ENCODE data around the gene DHRS3.

DHRS3 gene

DNA sequence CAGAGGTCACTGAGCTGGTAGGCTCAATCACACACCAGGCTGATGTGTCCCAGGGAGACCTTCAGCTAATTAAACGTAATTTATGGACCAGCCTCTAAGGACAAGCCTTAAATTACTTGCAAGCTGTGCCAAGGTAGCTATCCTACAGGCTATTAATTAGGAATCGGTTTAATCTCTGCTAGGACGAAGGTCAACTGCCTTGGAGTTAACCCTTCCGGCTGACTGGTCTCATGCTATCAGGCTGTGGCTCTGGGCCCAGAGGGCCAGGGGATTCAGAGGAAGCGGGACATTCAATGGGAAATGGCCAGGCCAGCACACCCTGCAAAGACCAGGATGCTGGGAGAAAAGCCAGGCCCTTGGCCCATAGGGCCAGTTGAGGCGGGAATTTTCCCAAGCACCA lies 19.0 kb downstream of the DHRS3 start:
- DNase-seq (ENCODE audit: low spot score): no peak

DNA sequence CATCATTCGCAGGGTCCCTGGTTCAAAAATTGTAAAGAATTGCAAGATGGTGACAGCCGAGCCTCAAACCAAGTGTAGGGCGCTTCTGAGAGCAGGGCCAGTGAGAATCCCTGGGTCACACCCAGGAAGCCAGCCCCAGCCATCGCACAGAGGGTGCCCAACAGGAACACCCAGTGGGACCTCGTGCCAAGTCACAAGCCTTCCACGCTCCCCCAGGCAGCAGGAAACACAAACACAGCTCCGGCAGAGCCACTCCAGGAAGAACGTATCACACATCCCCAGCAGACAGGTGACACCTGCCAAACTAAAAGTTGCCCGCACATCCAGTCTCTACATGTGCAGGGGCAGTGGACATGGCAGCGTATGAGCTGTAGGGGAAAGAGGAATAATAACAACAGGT lies 20.2 kb downstream of the DHRS3 start:
- no peak for DNase-seq (ENCODE audit: low spot score)

DNA sequence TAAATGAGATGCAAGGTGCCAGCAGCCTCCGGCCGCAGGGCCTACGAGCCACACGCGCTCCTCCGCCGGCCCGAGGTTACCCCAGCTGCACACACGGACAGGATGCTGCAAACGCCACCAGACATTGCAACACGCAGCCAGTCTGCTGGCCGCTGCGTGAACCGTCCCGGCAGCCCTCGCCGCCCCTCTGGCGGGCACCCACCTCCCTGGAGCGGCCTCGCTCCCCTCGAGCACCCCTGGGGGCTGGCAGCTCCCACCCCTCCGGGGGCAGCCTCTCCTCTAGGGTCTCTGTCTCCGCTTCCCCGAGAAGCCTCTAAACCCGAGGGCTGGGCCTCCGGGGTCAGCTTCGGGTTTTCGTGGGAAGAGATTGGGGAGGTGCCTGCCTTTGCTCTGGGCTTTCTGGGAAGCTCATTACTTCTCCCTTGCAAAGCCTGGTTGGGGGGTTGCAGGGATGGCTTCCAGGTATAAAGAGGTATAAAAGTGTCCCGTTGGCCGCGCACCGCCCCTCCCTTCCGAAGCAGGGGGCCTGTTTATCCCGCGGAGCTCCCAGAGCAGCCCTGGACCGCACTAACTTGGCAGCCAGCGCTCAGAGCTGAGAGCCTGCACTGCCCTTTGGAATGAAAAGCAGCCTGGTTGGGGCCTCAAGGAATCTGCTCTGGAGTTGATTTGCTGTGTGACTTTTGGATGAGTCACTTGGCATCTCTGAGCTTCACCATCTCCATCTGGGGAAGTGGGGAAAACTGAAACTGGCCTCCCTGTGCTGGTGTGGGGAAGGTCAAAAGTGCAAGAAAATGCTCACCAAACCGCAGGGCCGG lies 21.8 kb downstream of the DHRS3 start:
- peak; percentile 95 for DNase-seq (ENCODE audit: low spot score)

DNA sequence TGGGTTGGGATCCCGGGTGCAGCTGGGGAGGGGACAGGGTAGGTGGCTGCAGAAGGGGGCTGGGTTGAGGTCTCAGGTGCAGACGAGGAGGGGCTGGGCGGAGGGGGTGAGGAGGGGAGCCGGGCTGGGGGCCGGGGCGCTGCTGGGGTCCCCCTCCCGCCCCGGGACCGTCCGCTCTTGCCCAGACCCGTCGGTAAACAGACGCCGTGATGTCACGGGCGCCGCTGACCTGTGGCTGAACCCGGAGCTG lies 22.3 kb downstream of the DHRS3 start:
- no peak for DNase-seq (ENCODE audit: low spot score)

DNA sequence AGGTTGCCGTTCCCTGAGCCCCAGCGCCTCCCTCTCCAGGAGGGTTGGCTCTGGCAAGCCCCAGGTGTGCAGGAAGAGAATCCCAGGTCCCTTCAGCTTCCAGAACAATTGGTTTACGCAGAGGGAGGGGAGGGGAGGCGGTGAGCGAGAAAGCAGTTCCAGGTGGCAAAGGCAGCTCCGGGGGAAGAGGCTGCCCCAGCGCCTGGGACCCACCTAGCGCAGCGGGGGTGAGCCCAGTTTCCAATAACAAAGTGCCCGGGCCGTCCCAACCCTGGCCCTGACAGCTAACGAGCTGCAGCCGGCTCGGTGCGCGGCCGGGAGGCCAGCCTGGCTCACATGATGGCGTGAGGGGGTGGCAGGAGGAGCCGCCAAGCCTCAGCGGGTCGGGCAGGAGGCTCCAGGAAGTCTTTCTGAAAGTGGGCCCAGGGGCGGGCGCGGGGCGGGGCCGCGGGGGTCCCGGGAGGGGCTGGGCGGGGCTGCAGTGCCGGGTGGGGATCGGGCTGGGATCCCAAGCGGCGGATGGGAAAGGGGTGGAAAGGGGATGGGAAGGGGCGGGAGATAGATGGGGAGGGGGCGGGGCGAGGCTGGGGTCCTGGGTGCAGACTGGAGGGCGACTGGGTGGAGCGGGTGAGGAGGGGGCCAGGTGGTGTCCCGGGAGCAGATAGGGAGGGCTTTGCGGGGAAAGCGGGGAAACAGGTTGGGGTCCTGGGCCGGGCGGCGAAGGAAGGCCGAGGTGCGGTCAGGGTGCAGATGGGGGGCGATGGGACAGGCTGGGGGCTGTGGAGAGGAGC lies 22.8 kb downstream of the DHRS3 start:
- peak; percentile 93 for DNase-seq (ENCODE audit: low spot score)

DNA sequence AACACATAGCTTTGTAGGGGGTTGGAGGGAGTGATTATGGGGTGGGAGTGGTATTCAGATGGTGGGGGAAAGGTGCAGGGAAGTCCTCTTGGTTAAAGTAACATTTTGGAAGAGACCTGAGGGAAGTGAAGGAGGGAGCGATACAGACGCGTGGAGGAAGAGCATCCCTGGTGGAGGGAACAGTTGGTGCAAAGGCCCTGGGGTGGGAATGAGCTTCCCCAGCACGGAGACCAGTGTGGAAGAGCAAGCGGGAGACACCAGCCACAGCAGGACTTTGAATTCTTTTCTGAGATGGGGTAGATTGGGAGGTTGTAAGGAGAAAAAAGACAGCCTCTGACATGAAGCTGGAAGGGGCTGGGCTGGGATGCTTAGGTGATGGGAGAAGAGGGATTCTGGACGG lies 23.5 kb downstream of the DHRS3 start:
- no peak for DNase-seq (ENCODE audit: low spot score)

DNA sequence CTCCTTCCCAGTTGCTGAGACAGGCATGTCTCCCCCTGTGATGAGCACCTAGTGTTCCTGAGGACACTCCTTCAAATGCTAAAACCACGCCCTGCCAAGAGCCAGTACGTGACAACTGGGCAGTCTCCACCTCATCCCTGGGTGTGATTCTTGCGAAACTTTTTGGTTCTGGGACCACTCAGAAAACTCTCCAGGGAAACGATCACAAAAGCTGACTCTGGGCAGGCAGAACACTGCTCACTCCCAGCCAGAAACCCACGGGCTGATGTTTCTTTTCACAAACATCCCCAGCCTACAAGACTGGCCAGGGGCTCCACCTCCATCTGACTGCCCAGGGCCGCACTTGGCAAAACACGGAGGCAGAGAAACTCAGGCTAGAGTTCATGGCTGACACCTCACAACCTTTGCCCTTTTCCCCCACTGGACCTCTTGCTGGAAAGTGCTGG lies 24.4 kb downstream of the DHRS3 start:
- peak; percentile 77 for DNase-seq (ENCODE audit: low spot score)

DNA sequence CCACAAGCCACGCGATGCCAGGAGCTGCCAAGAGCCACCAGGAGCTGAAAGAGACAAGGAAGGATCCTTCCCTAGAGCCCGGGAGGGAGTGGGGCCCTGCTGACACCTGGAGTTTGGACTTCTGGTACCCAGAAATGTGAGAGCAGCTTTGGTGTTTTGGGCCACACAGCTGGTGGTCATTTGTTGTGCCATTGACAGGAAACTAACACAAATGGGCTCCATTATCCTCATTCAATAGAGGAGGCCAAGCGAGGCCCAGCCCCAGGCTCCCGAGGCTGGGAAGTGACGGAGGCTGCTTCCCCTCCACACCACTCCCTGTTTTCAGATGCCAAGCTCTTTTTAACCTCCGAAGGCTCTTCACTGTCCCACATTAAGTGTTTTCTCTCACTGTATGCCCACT lies 25.5 kb downstream of the DHRS3 start:
- DNase-seq (ENCODE audit: low spot score): no peak

DNA sequence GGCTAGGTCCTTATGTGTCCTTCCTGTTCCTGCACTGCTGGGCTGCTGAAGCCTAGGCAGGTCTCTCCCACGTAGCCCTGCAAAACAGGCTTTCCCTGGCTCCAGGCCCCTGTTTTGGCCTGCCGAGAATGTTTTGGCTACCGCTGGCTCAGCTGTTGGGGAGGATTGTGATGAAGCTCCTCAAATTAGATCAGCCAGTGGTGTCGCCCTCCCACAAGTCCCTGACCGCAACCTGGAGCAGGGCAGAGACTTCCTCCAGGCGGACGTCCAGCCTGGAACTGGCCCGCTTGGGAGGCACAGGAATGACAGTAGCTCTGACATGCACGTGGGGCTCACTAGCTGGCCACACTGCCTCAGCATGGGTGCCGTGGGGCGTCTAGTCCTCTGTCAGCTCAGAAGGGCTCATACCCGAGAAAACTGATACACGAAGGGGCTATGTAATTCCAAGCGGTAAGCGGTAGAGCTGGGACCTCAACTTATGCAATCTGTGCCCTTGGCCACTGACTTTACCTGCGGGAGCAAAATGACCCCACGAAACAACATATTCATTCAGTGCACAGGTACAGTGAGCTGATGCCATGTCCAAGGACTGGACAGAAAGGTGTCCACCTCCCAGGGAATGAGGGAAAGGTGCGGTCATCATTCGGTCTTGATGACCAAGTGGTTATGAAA lies 26.6 kb downstream of the DHRS3 start:
- DNase-seq (ENCODE audit: low spot score): peak; percentile 82

DNA sequence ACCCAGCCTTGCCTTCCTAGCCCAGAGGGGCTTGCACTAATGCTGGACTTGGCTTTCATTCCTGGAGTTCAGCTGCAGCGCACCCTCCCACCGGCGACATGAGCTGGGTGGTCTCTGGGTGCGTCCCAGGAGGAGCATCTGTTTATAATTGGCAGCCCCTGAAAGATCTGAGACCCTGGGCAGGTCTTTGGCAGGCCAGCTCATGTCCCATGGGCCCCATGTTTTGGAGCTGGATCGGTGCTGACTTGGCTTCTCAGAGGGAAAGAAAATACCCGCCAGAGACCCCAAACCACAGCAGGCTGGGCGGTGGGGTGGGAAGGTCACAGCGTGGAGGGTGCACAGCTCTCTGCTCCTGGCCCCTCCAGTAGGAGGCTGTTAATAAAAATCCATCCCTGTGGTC lies 29.3 kb downstream of the DHRS3 start:
- DNase-seq (ENCODE audit: low spot score): no peak

DNA sequence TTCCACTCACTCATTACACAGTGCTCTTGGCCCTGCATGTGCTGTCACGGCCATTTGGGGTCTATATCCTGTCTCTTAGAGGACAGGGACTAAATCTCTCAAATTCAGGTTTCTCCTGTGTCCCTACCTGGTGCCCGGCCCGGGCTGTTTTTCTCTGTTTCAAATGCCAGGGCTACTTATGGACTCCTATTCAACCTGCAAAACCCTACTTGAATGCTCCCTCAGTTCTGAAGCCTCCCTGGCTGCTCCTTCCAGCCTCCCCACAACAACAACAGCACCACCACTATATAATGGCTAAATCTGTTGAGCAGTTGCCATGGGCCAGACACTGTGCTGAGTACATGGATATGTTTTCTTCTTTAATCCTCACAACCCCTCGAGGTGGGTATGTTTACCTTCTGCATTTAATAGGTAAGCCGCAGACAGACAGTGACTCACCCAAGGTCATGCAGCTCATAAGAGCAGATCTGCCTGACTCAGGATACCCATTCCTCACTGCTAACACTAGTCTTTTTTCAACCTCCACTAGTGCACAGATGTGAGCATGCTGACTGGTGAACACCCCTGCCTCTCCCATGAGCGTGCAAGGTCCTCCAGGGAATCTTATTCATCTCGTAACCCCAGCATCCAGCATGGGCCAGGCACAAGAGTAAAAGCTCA lies 29.9 kb downstream of the DHRS3 start:
- DNase-seq (ENCODE audit: low spot score): no peak

DNA sequence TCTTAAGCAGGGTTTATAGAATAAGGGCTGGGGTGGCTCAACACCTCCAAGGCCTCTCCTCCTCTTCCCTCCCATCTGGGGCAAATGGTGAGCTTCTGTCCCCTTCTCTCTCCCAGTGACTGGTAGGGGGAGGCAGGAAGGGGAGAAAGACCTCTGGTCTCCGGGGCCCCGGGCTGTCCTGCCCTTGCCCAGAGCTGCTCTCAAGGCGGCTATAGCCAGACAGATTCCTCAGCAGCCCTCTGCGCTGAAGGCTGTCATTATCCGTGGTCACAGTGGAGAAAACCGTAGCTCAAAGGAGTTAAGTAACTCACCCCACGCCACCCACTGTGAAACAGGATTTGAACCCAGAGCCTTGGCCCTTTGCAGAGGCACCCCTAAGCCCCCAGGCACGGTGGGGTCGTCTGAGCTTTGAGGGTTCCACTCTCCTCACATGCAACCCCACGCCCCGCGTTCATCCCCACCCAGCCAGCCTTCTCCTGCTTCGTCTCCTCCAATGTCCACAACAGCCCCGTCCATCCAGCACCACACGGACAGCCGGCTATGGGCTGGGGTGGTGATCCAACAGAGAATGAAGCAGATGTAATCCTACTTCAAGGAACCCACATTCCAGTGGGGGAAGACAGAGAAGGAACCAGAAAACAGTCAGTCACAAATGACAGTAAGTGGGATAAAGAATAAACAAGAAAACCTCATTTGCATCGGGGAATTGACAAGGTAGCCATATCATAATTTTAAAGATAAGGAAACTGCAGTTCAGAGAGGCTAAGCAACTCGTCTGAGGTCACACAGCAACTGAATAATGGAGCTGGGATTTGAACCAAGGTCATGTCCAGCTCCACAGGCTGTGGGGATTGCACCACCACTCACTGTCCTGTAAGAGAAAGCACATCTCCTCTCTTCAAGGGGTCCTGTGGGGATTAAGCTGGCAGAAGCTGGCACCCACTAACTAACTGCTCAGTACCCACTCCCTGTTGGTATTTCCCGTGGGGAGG lies 31.8 kb downstream of the DHRS3 start:
- DNase-seq (ENCODE audit: low spot score): no peak

DNA sequence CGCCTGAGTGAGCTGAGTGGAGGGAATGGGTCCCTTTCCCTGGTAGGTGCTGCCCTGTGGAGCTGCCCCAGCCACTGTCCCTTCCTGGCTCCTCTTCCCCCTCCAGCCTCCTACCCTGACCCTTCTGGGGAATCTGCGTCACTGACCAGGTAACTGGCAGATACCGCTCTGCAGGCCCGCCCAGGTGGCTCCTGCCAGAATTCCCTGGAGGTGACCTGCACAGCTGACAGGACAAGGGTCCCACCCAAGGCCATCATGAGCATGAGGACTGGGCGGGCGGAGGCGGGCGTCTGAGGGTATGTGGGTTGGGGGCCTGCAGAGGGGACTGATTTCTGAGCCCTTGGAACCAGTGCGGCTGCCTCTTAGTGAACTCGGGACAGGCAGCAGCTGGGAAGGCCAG lies 32.5 kb downstream of the DHRS3 start:
- no peak for DNase-seq (ENCODE audit: low spot score)

DNA sequence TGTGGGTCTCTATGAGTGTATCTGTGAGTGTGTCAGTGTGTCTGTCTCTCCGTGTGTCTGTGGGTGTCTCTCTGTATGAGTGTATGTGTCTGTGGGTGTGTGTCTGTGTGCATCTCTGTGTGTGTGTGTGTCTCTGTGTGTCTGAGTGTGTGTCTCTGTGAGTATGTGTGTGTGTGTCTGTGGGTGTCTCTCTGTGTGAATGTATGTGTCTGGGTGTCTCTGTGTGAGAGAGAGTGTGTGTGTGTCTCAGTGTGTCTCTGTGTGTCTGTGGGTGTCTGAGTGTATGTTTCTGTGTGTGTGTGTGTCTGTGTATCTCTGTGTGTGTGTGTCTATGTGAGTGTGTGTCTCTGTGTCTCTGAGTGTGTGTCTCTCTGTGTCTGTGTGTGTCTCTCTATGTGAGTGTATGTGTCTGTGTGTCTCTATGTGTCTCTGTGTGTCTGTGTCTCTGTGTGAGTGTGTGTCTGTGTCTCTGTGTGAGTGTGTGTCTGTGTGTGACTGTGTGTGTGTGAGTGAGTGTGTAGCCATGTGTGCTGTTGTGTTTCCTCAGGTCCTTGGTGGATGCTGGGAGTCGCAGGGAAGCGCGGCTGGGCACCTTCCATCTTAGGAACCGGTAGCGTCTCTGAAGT lies 33.0 kb downstream of the DHRS3 start:
- no peak for DNase-seq (ENCODE audit: low spot score)

DNA sequence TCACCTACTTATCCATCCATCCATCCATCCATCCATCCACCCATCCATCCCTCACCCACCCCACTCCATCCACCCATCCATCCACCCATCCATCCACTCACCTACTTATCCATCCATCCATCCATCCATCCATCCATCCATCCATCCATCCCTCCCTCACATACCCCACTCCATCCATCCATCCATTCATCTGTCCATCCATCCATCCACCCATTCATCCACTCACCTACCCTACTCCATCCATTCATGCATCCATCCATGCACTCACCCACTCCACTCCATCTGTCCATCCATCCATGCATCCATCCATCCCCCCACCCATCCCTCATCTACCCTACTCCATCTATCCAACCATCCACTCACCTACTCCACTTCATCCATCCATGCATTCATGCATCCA lies 34.5 kb downstream of the DHRS3 start:
- no peak for DNase-seq (ENCODE audit: low spot score)

DNA sequence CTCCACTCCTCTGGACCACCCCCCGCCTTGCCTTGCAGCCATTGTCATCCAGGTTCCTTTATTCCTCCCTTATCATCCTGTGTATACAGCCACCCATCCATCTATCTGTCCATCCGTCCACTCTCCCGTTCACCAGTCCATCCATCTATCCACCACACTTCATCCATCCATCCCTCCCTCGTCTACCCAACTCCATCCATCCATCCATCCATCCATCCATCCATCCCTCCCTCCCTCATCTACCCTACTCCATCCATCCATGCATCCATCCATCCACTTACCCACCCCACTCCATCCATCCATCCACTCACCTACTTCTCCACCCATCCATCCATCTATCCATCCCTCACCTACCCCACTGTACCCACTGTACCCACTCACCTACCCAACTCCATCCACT lies 35.4 kb downstream of the DHRS3 start:
- no peak for DNase-seq (ENCODE audit: low spot score)

DNA sequence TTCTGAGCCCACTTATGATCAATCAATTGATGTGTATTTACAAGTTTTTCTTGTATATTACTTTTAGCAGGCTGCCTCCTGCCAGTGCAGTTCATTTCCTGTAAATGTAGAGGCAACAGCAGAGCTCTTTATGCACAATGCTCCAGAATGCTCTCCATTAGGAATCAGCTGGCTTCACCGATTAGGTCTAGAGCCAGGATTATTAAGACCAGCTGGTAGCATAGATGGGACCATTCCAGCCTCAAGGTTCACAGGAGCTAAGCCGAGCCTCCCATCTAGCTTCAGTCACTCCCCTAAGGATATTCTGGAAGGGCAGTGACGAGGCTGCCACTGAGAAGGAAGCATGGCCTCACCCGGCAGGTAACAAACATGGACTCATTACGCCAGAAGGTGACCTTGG lies 36.8 kb downstream of the DHRS3 start:
- no peak for DNase-seq (ENCODE audit: low spot score)

DNA sequence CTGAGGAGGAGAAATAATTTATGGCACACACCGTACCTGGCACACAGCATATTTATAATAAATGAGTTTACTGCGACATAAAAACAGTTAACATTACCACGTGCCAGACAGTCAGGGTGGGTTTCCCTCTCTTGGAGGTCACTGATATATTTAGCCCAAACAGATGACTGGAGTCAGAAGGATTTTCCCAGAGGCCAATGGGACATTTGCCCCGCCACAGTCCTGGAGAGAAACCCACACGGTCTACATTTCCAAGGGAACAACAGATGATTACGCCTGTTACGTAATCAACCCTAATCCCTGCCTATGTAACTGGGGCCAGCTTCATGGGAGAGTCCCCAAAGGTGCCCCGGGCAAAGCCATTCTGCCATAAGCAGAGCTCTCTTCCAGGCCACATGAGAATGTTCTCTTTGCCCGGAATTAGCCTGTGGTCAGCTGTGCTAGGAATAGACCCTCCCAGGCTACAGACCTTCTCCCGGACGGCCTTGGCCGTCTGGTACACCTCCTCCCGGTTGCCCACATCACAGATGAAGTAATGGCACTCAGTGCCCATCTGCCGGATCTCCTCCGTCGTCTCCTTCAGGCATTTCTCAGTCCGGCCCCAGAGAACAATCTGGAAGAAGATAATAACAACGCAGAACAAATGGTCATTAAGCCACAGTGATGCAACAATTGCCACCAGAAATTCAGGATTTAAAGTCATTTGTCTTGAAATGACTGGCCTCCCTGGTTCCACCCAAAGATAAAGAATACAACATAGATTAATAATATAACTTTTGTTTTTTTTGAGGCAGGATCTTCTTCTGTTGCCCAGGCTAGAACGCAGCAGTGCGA lies 37.7 kb downstream of the DHRS3 start:
- peak; percentile 49 for DNase-seq (ENCODE audit: low spot score)

DNA sequence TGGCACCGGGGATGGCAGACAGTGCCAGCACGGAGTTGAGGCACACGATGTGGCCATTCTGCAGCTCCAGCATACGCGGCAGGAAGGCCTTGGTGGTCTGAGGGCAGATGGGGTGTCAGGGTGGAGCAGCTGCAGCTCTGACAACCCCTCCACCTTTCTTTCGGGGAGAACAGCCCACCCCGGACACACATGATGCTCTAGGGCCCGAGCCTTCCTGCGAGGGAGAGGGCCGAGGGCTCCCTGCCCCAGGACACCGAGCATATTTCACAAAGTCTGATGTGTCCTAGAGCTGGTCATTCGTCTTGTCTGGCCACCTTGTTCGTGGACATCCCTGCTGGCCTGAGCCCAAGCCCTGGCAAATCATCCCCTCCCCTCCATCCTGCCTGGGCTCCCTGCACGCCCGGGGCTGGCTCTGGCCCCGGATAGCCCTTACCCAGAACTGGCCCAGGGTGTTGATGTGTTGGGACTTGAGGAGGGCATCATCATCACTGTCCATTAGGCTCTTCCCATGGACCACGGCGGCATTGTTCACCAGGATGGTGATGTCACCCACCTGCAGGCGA lies 39.1 kb downstream of the DHRS3 start:
- DNase-seq (ENCODE audit: low spot score): no peak

DNA sequence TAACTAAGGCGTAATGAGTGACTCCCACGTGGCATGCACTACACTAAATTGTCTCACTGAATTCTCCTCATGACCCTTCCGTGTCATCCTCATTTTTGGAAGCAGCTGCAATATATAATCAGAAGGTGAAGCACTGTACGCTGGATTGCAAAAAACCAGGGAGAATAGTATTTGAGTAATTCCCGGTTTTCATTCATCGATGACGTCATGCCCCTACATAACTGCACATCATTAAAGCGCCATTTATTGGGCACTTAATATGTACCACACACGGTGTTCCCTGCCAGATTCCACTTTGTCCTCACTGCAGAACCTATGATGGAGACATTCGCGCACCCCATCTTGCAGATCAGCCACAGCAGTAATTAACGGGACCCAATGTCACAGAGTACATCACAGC lies 41.0 kb downstream of the DHRS3 start:
- no peak for DNase-seq (ENCODE audit: low spot score)

All from GM03348 (cell line).